ENCODE data around the gene NOTCH4.
A peak's percentile ranks its signal among the peaks of the same experiment; 100 is the strongest.

Gene NOTCH4

DNA sequence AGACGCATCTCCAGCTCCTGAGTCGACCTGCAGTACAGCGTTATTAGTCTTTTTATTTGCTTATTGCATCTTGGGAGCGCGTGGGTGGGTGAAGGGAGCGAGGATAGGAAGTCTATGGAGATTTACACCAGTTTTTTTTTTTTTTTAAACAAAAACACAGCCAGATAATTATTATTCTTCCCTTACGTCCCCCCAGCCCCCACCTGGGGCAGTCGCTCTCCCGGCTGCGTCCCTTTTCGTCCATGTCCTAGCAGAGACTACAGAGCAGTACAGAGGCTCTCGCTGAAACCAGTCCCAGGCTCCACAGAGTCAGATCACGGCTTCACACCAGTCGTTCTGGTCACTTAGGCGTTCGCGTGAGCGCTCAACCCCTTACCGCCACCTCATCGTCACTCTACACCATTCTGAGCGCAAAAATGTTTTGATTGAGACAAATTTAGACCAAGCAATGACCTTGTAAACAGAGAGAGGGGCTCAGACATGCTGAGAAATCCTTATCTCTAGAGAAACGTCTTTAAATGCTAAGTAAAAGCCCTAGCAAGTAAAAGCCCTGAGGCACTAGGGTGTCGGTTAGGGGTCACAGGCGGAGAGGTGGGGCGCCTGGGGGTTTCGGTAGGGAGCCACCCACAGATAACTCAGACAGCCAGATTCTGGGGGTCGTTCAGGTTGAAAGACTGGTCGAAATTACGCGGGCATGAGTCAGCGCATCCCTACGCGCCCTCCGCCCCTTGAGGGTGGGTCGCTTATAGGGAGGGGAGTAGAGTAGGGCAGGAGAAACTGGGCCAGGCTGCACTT, 70.9 kb downstream of the NOTCH4 start:
- TF ChIP-seq RAD21 (IDR thresholded peaks at IDR 0.05; ENCODE audit: low read depth) = no peak
- no peak for TF ChIP-seq TAF1 (IDR thresholded peaks at IDR 0.05; ENCODE audit: low read depth)
- TF ChIP-seq ZBTB7A (IDR thresholded peaks at IDR 0.05; ENCODE audit: low read depth) = 0 out of 2 replicates have a peak, but pooled peaks have one; percentile 31
- TF ChIP-seq, protein P1, sequence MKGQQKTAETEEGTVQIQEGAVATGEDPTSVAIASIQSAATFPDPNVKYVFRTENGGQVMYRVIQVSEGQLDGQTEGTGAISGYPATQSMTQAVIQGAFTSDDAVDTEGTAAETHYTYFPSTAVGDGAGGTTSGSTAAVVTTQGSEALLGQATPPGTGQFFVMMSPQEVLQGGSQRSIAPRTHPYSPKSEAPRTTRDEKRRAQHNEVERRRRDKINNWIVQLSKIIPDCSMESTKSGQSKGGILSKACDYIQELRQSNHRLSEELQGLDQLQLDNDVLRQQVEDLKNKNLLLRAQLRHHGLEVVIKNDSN (IDR thresholded peaks at IDR 0.05) = no peak
- no peak for TF ChIP-seq EGR1 (IDR thresholded peaks at IDR 0.05)

DNA sequence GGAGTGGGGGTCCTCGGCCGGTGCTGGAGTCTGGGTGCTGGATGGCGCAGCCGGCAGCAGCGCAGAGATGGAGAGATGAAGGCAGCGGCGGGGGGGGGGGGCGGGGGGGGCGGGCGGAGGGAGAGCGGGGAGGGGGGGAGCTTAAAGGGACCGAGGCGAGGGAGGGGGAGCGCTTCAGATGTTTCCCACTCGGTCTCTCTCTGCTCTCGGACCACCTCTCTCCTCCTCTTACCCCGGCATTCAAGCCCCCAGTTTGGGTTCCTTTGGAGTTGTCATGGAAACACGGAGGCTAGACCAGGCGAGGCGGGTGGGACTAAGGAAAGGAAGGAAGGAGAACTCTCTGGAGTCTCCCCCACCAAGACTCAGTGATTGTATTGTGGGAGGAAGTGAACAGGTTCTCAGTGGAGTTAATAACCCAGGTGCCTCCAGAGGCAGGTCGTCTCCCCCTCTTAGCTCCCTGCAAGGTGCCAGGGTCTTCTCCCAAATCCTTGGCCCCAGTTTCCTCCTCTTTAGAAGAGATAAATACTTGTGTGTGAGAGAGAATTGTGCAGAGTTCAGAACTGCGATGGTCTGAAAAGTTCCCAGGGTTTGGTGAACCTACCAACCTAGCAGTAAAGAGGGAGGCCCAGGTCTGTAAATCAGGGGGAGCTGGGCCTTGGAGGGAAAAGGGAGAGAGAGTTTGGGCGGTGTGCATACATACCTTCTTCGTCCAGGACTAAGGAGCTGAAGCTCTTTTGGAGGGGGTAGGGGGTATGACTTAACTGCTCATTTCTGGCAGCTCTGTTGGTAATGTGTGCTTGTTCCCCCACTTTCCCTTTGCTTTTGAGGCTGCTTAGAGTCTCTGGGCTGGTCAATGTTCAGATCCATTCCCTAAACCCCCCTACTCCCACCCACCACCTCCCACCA, 71.8 kb downstream of the NOTCH4 start, which contains the start of gene PRRT1:
Gene PRRT1 (minus strand): TSS at position 77 of the 906 bp plus-strand sequence. CDS start 112 bp downstream, outside the sequence.
- TF ChIP-seq TCF12 (IDR thresholded peaks at IDR 0.05; ENCODE audit: low read depth) = no peak

DNA sequence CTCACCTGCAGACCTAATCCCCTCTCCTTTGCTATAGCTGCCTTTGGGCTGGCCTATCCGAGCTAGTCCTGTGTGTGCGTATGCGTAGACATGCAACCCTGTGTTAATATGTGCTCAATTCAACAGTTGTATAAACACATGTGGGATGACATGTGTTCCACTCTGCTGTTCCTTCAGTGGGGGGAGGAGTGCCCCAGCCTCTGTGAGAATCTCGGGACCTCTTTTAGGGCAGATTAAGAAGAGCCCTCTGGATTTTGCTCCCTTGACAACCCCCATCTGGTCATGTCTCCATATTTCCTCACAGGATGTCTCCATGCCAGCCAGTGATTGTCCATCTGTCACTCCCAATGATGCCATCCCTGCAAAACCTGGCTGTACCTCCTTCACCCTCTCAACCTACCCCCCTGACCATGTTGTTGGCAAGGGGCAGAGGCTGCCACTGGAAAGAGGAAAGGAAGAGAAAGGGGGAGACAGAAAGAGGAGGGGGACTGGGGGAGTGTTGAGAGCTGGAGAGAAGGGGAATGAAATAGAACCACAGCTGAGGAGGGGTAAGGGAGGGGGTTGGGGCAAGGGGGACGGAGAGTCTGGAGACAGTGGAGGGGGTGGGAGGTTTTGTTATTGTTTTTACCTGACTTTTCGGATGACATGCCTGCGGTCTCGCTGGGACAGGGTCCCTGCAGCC, 72.5 kb downstream of the NOTCH4 start:
- TF ChIP-seq, protein P2, sequence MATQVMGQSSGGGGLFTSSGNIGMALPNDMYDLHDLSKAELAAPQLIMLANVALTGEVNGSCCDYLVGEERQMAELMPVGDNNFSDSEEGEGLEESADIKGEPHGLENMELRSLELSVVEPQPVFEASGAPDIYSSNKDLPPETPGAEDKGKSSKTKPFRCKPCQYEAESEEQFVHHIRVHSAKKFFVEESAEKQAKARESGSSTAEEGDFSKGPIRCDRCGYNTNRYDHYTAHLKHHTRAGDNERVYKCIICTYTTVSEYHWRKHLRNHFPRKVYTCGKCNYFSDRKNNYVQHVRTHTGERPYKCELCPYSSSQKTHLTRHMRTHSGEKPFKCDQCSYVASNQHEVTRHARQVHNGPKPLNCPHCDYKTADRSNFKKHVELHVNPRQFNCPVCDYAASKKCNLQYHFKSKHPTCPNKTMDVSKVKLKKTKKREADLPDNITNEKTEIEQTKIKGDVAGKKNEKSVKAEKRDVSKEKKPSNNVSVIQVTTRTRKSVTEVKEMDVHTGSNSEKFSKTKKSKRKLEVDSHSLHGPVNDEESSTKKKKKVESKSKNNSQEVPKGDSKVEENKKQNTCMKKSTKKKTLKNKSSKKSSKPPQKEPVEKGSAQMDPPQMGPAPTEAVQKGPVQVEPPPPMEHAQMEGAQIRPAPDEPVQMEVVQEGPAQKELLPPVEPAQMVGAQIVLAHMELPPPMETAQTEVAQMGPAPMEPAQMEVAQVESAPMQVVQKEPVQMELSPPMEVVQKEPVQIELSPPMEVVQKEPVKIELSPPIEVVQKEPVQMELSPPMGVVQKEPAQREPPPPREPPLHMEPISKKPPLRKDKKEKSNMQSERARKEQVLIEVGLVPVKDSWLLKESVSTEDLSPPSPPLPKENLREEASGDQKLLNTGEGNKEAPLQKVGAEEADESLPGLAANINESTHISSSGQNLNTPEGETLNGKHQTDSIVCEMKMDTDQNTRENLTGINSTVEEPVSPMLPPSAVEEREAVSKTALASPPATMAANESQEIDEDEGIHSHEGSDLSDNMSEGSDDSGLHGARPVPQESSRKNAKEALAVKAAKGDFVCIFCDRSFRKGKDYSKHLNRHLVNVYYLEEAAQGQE (IDR thresholded peaks at IDR 0.05; ENCODE audit: low read depth) = no peak
- TF ChIP-seq, protein P3, sequence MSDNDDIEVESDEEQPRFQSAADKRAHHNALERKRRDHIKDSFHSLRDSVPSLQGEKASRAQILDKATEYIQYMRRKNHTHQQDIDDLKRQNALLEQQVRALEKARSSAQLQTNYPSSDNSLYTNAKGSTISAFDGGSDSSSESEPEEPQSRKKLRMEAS (IDR thresholded peaks at IDR 0.05) = no peak
- TF ChIP-seq CEBPB (IDR thresholded peaks at IDR 0.05) (no peak), EGR1 (IDR thresholded peaks at IDR 0.05) (no peak), TEAD4 (IDR thresholded peaks at IDR 0.05) (no peak), YY1 (IDR thresholded peaks at IDR 0.05; ENCODE audit: low read depth) (no peak), TCF12 (IDR thresholded peaks at IDR 0.05; ENCODE audit: low read depth) (no peak), RAD21 (IDR thresholded peaks at IDR 0.05; ENCODE audit: low read depth) (no peak), TAF1 (IDR thresholded peaks at IDR 0.05; ENCODE audit: low read depth) (no peak), ZBTB7A (IDR thresholded peaks at IDR 0.05; ENCODE audit: low read depth) (no peak), FOXM1 (IDR thresholded peaks at IDR 0.05; ENCODE audit: borderline replicate concordance, low read depth) (no peak), EP300 (IDR thresholded peaks at IDR 0.05; ENCODE audit: borderline replicate concordance) (no peak), NFIC (IDR thresholded peaks at IDR 0.05) (no peak), CREB1 (IDR thresholded peaks at IDR 0.05; ENCODE audit: low read depth) (no peak)
- TF ChIP-seq, protein P1 (IDR thresholded peaks at IDR 0.05) = no peak

DNA sequence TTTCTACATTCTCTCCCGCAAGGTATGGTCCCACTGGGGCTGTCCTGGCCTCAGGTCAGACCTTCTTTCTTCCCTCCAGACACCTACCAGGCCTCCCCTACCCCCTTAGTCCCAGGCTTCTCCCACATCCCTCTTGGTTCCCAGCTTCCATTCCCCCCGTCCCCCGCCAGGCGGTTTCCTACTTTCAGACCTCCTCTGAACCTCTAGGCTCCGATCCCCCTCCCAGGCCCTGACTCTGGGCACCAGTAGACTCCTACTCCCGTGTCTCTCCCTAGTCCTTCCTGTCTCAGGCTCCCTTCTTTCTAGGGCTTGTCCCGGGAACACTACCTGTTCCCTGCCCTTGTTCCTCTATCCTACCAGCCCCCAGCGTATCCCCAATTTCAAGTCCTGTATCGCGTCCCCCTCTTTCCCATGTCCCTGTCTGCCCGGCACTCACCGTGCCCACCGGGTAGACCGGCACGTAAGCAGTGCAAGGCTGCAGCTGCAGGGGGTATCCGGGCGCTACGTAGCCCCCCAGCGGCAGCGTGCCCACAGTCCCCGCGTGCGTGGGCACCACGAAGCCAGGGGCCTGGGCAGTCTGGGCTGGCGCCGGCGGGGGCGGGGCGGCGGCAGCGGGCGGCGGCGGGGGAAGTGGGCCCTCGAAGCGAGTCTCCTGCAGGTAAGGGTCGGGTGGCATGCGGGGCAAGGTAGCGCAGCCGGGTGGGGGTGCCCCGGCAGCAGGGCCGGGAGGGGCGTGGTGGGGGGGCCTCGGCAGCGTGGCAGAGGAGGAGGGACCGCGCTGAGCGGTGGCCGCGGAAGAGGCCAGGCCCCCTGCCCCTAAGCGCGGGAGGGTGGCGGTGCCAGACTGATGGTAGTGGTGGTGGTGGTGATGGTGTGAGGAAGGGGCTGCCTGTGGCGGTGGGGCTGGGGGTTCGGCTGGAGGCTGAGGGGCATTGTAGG, 73.7 kb downstream of the NOTCH4 start:
- TF ChIP-seq YY1 (IDR thresholded peaks at IDR 0.05; ENCODE audit: low read depth) (no peak), TEAD4 (IDR thresholded peaks at IDR 0.05) (no peak), CREB1 (IDR thresholded peaks at IDR 0.05; ENCODE audit: low read depth) (no peak), NFIC (IDR thresholded peaks at IDR 0.05) (no peak), CEBPB (IDR thresholded peaks at IDR 0.05) (no peak), ZBTB7A (IDR thresholded peaks at IDR 0.05; ENCODE audit: low read depth) (no peak), EP300 (IDR thresholded peaks at IDR 0.05; ENCODE audit: borderline replicate concordance) (no peak), EGR1 (IDR thresholded peaks at IDR 0.05) (no peak), FOXM1 (IDR thresholded peaks at IDR 0.05; ENCODE audit: borderline replicate concordance, low read depth) (no peak), TAF1 (IDR thresholded peaks at IDR 0.05; ENCODE audit: low read depth) (no peak), TCF12 (IDR thresholded peaks at IDR 0.05; ENCODE audit: low read depth) (no peak), RAD21 (IDR thresholded peaks at IDR 0.05; ENCODE audit: low read depth) (no peak)
- TF ChIP-seq, protein P2 (IDR thresholded peaks at IDR 0.05; ENCODE audit: low read depth) = no peak
- TF ChIP-seq, protein P3 (IDR thresholded peaks at IDR 0.05) = no peak
- TF ChIP-seq, protein P1 (IDR thresholded peaks at IDR 0.05) = no peak
